Measurements from ENCODE around the gene S100A1. TPM values are rescaled to one million over a fixed set of nuclear protein-coding genes. Genes with fewer than 3 reads are reported as not detected.

The S100A1 gene
- total RNA-seq, 1 experiment from 2014 or later = not detected

DNA sequence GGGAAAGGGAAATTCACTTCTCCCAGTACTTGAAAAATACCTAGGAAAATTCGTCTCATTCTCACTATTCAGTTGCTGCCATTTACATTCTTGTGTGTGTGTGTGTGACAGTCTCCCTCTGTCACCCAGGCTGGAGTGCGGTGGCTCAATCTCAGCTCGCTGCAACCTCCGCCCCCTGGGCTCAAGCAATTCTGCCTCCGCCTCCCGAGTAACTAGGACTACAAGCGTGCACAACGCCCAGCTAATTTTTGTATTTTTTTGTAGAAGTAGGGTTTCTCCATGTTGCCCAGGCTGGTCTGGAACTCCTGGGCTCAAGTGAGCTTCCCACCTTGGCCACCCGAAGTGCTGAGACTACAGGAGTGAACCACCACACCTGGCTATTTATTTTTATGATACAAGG lies 31.4 kb downstream of the S100A1 start:
- ChIA-PET POLR2A (ENCODE audit: low non-redundant PET) (interaction anchor here (0.6 kb wide), 1 partner anchor 514 kb away, joined by 10 read pairs; no protein-coding TSS in a partner anchor), CTCF (no interaction called here)
- DNase-seq (ENCODE audit: low spot score) = no peak
- Histone ChIP-seq H3K27ac (ENCODE audit: low read depth, low read length, poor library complexity, severe bottlenecking) (peak overlapping the region; percentile 79), H3K4me3 (ENCODE audit: low read depth, low read length, poor library complexity, severe bottlenecking) (peak overlapping the region; percentile 67), H3K36me3 (ENCODE audit: insufficient read depth, low read length, poor library complexity, severe bottlenecking) (peaks cover 39% of the 10 kb centered on the region), H3K9me3 (ENCODE audit: low read depth, low read length, poor library complexity, severe bottlenecking) (no peaks in the 10 kb centered on the region), H3K27me3 (replicated peaks; ENCODE audit: insufficient read depth, low read depth, low read length, poor library complexity) (no peaks in the 10 kb centered on the region), H3K4me1 (ENCODE audit: insufficient read depth, low read length, poor library complexity, severe bottlenecking) (peaks cover 13% of the 10 kb centered on the region)
- no TSS peak for BruUV-seq (replicated peaks)
- TF ChIP-seq EZH2 (IDR thresholded peaks at IDR 0.05; ENCODE audit: borderline replicate concordance, low read depth, low read length, poor library complexity, severe bottlenecking) = no peak
- TF ChIP-seq, protein P1, sequence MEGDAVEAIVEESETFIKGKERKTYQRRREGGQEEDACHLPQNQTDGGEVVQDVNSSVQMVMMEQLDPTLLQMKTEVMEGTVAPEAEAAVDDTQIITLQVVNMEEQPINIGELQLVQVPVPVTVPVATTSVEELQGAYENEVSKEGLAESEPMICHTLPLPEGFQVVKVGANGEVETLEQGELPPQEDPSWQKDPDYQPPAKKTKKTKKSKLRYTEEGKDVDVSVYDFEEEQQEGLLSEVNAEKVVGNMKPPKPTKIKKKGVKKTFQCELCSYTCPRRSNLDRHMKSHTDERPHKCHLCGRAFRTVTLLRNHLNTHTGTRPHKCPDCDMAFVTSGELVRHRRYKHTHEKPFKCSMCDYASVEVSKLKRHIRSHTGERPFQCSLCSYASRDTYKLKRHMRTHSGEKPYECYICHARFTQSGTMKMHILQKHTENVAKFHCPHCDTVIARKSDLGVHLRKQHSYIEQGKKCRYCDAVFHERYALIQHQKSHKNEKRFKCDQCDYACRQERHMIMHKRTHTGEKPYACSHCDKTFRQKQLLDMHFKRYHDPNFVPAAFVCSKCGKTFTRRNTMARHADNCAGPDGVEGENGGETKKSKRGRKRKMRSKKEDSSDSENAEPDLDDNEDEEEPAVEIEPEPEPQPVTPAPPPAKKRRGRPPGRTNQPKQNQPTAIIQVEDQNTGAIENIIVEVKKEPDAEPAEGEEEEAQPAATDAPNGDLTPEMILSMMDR (conservative IDR thresholded peaks at IDR 0.05; ENCODE audit: low read depth, low read length) = no peak
- intact Hi-C loops (cut with micrococcal nuclease; ENCODE audit: unreplicated experiment) = no loop called here

DNA sequence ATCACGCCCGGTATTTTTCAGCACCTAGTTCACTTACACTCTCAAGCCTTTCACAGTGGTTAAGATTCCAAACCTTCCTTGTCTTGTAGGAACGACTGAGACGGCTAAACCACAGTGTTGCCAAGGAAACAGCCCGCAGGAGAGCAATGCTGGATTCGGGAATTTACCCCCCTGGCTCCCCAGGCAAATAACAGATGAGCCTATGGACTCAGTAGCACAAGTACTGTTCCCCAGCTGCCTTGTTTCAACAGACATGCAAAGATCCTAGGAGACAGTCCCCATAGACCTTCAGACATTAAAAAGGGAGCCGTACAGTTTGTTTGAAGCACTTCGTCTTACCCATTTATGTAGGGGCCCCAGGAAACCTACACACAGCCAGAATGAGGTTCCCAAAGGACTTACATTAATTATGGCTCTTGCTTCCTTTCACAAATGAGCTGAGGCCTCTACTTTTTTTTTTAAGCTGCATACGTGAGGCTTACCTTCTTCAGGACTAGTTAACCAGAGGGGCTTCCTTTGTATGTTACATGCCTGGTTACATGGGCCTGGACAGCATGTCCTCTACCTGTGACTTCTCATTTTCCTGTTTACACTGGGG lies 33.0 kb downstream of the S100A1 start:
- peak overlapping the region; percentile 65 for H3K27ac ChIP-seq (ENCODE audit: low read depth, low read length, poor library complexity, severe bottlenecking)
- BruUV-seq (replicated peaks) = TSS peak; percentile 6
- ChIA-PET POLR2A (ENCODE audit: low non-redundant PET) (interaction anchor here (0.6 kb wide), 1 partner anchor 306 kb away, joined by 6 read pairs; no protein-coding TSS in a partner anchor), CTCF (no interaction called here)
- peaks cover 55% of the 10 kb centered on the region for H3K36me3 ChIP-seq (ENCODE audit: insufficient read depth, low read length, poor library complexity, severe bottlenecking)
- no peaks in the 10 kb centered on the region for H3K9me3 ChIP-seq (ENCODE audit: low read depth, low read length, poor library complexity, severe bottlenecking)
- TF ChIP-seq EZH2 (IDR thresholded peaks at IDR 0.05; ENCODE audit: borderline replicate concordance, low read depth, low read length, poor library complexity, severe bottlenecking) = no peak
- TF ChIP-seq, protein P1 (conservative IDR thresholded peaks at IDR 0.05; ENCODE audit: low read depth, low read length) = no peak
- intact Hi-C loops (cut with micrococcal nuclease; ENCODE audit: unreplicated experiment) = no loop called here
- peaks cover 13% of the 10 kb centered on the region for H3K4me1 ChIP-seq (ENCODE audit: insufficient read depth, low read length, poor library complexity, severe bottlenecking)
- H3K4me3 ChIP-seq (ENCODE audit: low read depth, low read length, poor library complexity, severe bottlenecking) = no peak overlapping the region
- H3K27me3 ChIP-seq (replicated peaks; ENCODE audit: insufficient read depth, low read depth, low read length, poor library complexity) = no peaks in the 10 kb centered on the region
- DNase-seq (ENCODE audit: low spot score) = peak; percentile 46

DNA sequence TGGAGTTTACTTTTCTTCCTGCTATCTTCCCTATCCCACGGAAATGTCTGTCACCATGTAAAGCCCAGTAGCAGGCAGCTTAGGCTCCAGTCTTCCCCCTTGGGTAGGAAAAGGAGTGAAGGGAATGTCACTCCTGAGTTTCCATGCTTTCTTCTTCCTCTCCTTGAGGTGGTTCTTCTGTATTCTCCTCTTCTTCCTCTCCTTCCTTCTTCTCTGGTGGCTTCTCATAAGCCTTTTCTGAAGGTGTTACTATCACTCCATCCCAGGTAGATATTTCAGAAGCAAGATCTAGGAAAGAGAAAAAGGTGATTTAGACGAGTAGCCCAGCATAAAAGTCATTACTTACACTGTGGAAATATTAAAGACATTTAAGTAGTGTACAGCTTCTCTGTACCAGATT lies 34.0 kb downstream of the S100A1 start:
- TSS peak; percentile 73 for BruUV-seq (replicated peaks)
- POLR2A ChIA-PET (ENCODE audit: low non-redundant PET) = no interaction called here
- peaks cover 65% of the 10 kb centered on the region for H3K36me3 ChIP-seq (ENCODE audit: insufficient read depth, low read length, poor library complexity, severe bottlenecking)
- no peak for DNase-seq (ENCODE audit: low spot score)
- no peak overlapping the region for H3K4me3 ChIP-seq (ENCODE audit: low read depth, low read length, poor library complexity, severe bottlenecking)
- intact Hi-C loops (cut with micrococcal nuclease; ENCODE audit: unreplicated experiment) = no loop called here
- peak overlapping the region; percentile 65 for H3K27ac ChIP-seq (ENCODE audit: low read depth, low read length, poor library complexity, severe bottlenecking)
- peaks cover 13% of the 10 kb centered on the region for H3K4me1 ChIP-seq (ENCODE audit: insufficient read depth, low read length, poor library complexity, severe bottlenecking)
- no peaks in the 10 kb centered on the region for H3K9me3 ChIP-seq (ENCODE audit: low read depth, low read length, poor library complexity, severe bottlenecking)
- CTCF ChIA-PET = no interaction called here
- no peaks in the 10 kb centered on the region for H3K27me3 ChIP-seq (replicated peaks; ENCODE audit: insufficient read depth, low read depth, low read length, poor library complexity)
- no peak for TF ChIP-seq EZH2 (IDR thresholded peaks at IDR 0.05; ENCODE audit: borderline replicate concordance, low read depth, low read length, poor library complexity, severe bottlenecking)
- TF ChIP-seq, protein P1 (conservative IDR thresholded peaks at IDR 0.05; ENCODE audit: low read depth, low read length) = no peak

Measured in A673 (cell line).